ENCODE measurements around the gene CHRNB1. TPM values are rescaled to one million over a fixed set of nuclear protein-coding genes. Genes with fewer than 3 reads are reported as not detected.
A peak's percentile ranks its signal among the peaks of the same experiment; 100 is the strongest.
"Not testable (repeated sequence)": the region's sequence is repeated elsewhere in the genome, so short reads cannot be mapped to it uniquely, and the experiment has no call there.

The CHRNB1 gene
- total and polyA plus RNA-seq, 2 experiments from 2014 or later = 11.1 to 11.2 TPM

GRCh38 chr17:7474767-7475166, 29.9 kb downstream of the CHRNB1 start:
- not testable (repeated sequence) for H3K27me3 Mint-ChIP-seq (ENCODE audit: insufficient read depth, low read depth, poor library complexity); H3K4me1 ChIP-seq (ENCODE audit: insufficient read depth); H3K9me2 ChIP-seq (ENCODE audit: insufficient read depth); H4K20me1 ChIP-seq (replicated peaks; ENCODE audit: insufficient read depth); H3K9me3 Mint-ChIP-seq; H3K27ac ChIP-seq (ENCODE audit: low read depth); H3K36me3 Mint-ChIP-seq (ENCODE audit: low read depth); H3K27ac Mint-ChIP-seq; ATAC-seq; H3F3A ChIP-seq (replicated peaks; ENCODE audit: low read depth); H3K27me3 ChIP-seq (ENCODE audit: insufficient read depth); H3K4me2 ChIP-seq; H3K4me3 ChIP-seq; H3K36me3 ChIP-seq (ENCODE audit: insufficient read depth); H2AFZ ChIP-seq; DNase-seq (ENCODE audit: low spot score); H3K4me3 Mint-ChIP-seq
- peaks cover 22% of the 10 kb centered on the region for H3K4me1 Mint-ChIP-seq
- peaks cover 57% of the 10 kb centered on the region for H3K79me2 ChIP-seq (replicated peaks; ENCODE audit: insufficient read depth)

- DNase-seq (ENCODE audit: low spot score) (no peak), ATAC-seq (no peak)
- no peaks in the 10 kb centered on the region for H3K36me3 ChIP-seq (ENCODE audit: insufficient read depth)
- H3K4me3 ChIP-seq = no peak overlapping the region
- H3K9me3 Mint-ChIP-seq = no peaks in the 10 kb centered on the region; the same call in 2 of the 3 replicates
- TF ChIP-seq EZH2phosphoT487 (IDR thresholded peaks at IDR 0.05; ENCODE audit: unreplicated experiment) (no peak), EZH2 (IDR thresholded peaks at IDR 0.05; ENCODE audit: low read depth, unreplicated experiment) (no peak), CREB1 (CRISPR knock-in tag; IDR thresholded peaks at IDR 0.05; ENCODE audit: low read depth) (no peak), JUNB (IDR thresholded peaks at IDR 0.05; ENCODE audit: unreplicated experiment) (no peak), POLR2AphosphoS5 (IDR thresholded peaks at IDR 0.05; ENCODE audit: low read depth) (no peak), CTCF (conservative IDR thresholded peaks at IDR 0.05; ENCODE audit: low read depth in 2 of 2) (no peak), ZNF114 (CRISPR knock-in tag; IDR thresholded peaks at IDR 0.05) (no peak), NANOG (IDR thresholded peaks at IDR 0.05; ENCODE audit: borderline replicate concordance) (no peak), ZNF462 (CRISPR knock-in tag; IDR thresholded peaks at IDR 0.05) (no peak)
- peaks cover 14% of the 10 kb centered on the region for H3K4me1 ChIP-seq (ENCODE audit: insufficient read depth)
- 0 out of 2 replicates have a peak, but pooled peaks cover 4% of the 10 kb centered on the region for H3F3A ChIP-seq (replicated peaks; ENCODE audit: low read depth)
- no peaks in the 10 kb centered on the region for H3K27me3 ChIP-seq (ENCODE audit: insufficient read depth)
- no peak overlapping the region for H3K27ac ChIP-seq (ENCODE audit: low read depth)
- no peak overlapping the region for H2AFZ ChIP-seq
- H3K36me3 Mint-ChIP-seq (ENCODE audit: low read depth) = peaks cover 5% of the 10 kb centered on the region; the same call in 1 of the 3 replicates
- no peak overlapping the region for H3K4me2 ChIP-seq
- H3K27me3 Mint-ChIP-seq (ENCODE audit: insufficient read depth, low read depth, poor library complexity) = peaks cover 13% of the 10 kb centered on the region
- peaks cover 61% of the 10 kb centered on the region for H3K79me2 ChIP-seq (replicated peaks; ENCODE audit: insufficient read depth)
- H3K4me1 Mint-ChIP-seq = peaks cover 30% of the 10 kb centered on the region
- H4K20me1 ChIP-seq (replicated peaks; ENCODE audit: insufficient read depth) = peaks cover 8% of the 10 kb centered on the region; the same call in 1 of the 2 replicates
- 0 out of 2 replicates have a peak overlapping the region, but pooled peaks have one; percentile 16 for H3K27ac Mint-ChIP-seq
- H3K4me3 Mint-ChIP-seq = no peak overlapping the region
- no peaks in the 10 kb centered on the region for H3K9me2 ChIP-seq (ENCODE audit: insufficient read depth)
Measured at GRCh38 chr17:7475764-7476422, 31.0 kb downstream of the CHRNB1 start.

Measured in GM23338 (cell line).